ENCODE measurements around the gene RALGAPA2. TPM values are rescaled to one million over a fixed set of nuclear protein-coding genes. Genes with fewer than 3 reads are reported as not detected.

The RALGAPA2 gene
- total RNA-seq, 1 donor from 2014 or later = 73.8 TPM

- DNase-seq (no peak), ATAC-seq (no peak)
- H3K4me1 ChIP-seq = no peaks in the 10 kb centered on the region
- H3K9me3 ChIP-seq = no peaks in the 10 kb centered on the region
- no peak overlapping the region for H3K4me3 ChIP-seq
- intact Hi-C loops (cut with DNase I) = no loop called here
- TF ChIP-seq CTCF (IDR thresholded peaks at IDR 0.05) = no peak
- H3K36me3 ChIP-seq = no peaks in the 10 kb centered on the region
- peaks cover 39% of the 10 kb centered on the region for H3K27me3 ChIP-seq (ENCODE audit: low read depth)
- no peak overlapping the region for H3K27ac ChIP-seq
Measured at GRCh38 chr20:20375862-20376261, 336.6 kb downstream of the RALGAPA2 start.

- TF ChIP-seq CTCF (IDR thresholded peaks at IDR 0.05) = no peak
- no peak overlapping the region for H3K27ac ChIP-seq
- DNase-seq (no peak), ATAC-seq (no peak)
- H3K27me3 ChIP-seq (ENCODE audit: low read depth) = peaks cover 60% of the 10 kb centered on the region
- no peak overlapping the region for H3K4me3 ChIP-seq
- H3K9me3 ChIP-seq = no peaks in the 10 kb centered on the region
- intact Hi-C loops (cut with DNase I) = no loop called here
- no peaks in the 10 kb centered on the region for H3K36me3 ChIP-seq
- H3K4me1 ChIP-seq = peaks cover 4% of the 10 kb centered on the region
Measured at GRCh38 chr20:20373091-20373571, 339.3 kb downstream of the RALGAPA2 start.

DNA sequence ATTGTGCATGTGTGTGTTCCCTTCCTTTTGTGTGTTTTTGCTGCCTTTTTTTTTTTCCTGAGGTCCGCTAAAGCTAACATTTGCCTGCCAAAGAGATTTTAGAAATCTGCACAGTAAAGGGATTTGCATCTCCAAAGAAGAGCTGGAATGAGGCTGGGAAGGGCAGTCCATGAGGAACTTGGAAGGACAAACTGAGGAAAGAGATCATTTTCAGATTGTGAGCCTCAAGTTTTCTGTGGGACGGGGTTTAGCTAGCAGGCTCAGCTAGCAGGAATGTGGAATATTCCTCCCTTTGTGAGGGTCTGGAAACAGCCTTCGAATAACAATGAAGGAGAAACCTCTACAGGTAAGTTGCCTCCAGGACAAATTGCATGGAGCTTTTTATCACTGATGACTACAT, 340.8 kb downstream of the RALGAPA2 start:
- no peaks in the 10 kb centered on the region for H3K36me3 ChIP-seq
- ATAC-seq (no peak), DNase-seq (no peak)
- intact Hi-C loops (cut with DNase I) = no loop called here
- TF ChIP-seq CTCF (IDR thresholded peaks at IDR 0.05) = no peak
- H3K27me3 ChIP-seq (ENCODE audit: low read depth) = peaks cover 71% of the 10 kb centered on the region
- H3K27ac ChIP-seq = no peak overlapping the region
- no peak overlapping the region for H3K4me3 ChIP-seq
- H3K9me3 ChIP-seq = no peaks in the 10 kb centered on the region
- H3K4me1 ChIP-seq = peaks cover 14% of the 10 kb centered on the region

DNA sequence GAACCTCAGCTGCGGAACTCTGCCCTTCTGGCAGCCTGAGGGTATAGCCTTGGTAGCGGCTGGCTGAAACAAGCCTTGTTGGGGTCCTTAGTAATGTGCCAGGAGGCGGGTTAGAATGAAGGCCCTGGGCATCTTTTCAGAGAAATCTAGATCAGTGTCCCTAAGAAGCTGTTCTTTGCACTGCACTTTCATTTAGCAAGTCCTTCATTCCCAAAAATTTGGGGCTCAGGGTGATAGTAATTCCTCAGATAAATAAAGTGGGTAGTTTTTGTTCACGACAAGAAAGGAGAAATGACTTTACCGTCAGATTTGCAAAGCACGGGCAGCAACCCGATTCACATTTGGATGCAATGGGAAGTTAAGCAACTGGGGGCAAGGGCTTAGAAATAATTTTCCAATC, 341.4 kb downstream of the RALGAPA2 start:
- Histone ChIP-seq H3K36me3 (no peaks in the 10 kb centered on the region), H3K9me3 (no peaks in the 10 kb centered on the region), H3K4me3 (no peak overlapping the region), H3K27me3 (ENCODE audit: low read depth) (peaks cover 77% of the 10 kb centered on the region), H3K27ac (no peak overlapping the region), H3K4me1 (peaks cover 15% of the 10 kb centered on the region)
- no peak for TF ChIP-seq CTCF (IDR thresholded peaks at IDR 0.05)
- ATAC-seq (no peak), DNase-seq (no peak)
- intact Hi-C loops (cut with DNase I) = no loop called here

- H3K27ac ChIP-seq = no peak overlapping the region
- ATAC-seq (no peak), DNase-seq (no peak)
- no peak overlapping the region for H3K4me3 ChIP-seq
- no peaks in the 10 kb centered on the region for H3K36me3 ChIP-seq
- H3K9me3 ChIP-seq = no peaks in the 10 kb centered on the region
- H3K27me3 ChIP-seq (ENCODE audit: low read depth) = peaks cover 84% of the 10 kb centered on the region
- peaks cover 15% of the 10 kb centered on the region for H3K4me1 ChIP-seq
- intact Hi-C loops (cut with DNase I) = no loop called here
- no peak for TF ChIP-seq CTCF (IDR thresholded peaks at IDR 0.05)
Measured at GRCh38 chr20:20370094-20370575, 342.3 kb downstream of the RALGAPA2 start.
